Activated B cell treated with CpG ODN at 0.5 μM for 24 hours (primary cell): ENCODE results near the gene BSN. TPM values are rescaled to one million over a fixed set of nuclear protein-coding genes. Genes with fewer than 3 reads are reported as not detected.

Experiments used
- ATAC-seq: fragments of 200-7000 bp; cut with Tn5 transposase; one replicate; pipeline ENCODE4 v1.10.0; 2021; ENCODE audit warnings: low read depth, mild to moderate bottlenecking, moderate library complexity
- CTCF ChIA-PET: fragments of 350-600 bp; sonication (Branson Sonifier 250); formaldehyde crosslinking; loops from one replicate; lab custom pipeline; 2021; ENCODE audit warnings: antibody characterized with exemption; lab: Charles Lee
- POLR2A ChIA-PET: fragments of 350-600 bp; sonication (Branson Sonifier 250); formaldehyde crosslinking; loops from one replicate; lab custom pipeline; 2021; ENCODE audit warnings: antibody characterized with exemption; lab: Charles Lee
- DNase-seq: peaks from one replicate; pipeline ENCODE4 v3.0.0; 2022
- H3K27ac Mint-ChIP-seq: one replicate; pipeline ENCODE4 v1.8.0; 2020; ENCODE audit warnings: mixed read lengths
- H3K27me3 Mint-ChIP-seq: one replicate; pipeline ENCODE4 v1.8.0; 2021; ENCODE audit warnings: mixed read lengths
- H3K36me3 Mint-ChIP-seq: one replicate; pipeline ENCODE4 v1.8.0; 2021; ENCODE audit warnings: low read depth, mixed read lengths
- H3K4me1 Mint-ChIP-seq: one replicate; pipeline ENCODE4 v1.8.0; 2021; ENCODE audit warnings: mixed read lengths
- H3K4me3 Mint-ChIP-seq: one replicate; pipeline ENCODE4 v1.8.0; 2020; ENCODE audit warnings: mild to moderate bottlenecking, mixed read lengths
- H3K9me3 Mint-ChIP-seq: one replicate; pipeline ENCODE4 v1.8.0; 2020; ENCODE audit warnings: mixed read lengths
- intact Hi-C: fragments of 100-400 bp; cut with micrococcal nuclease; formaldehyde crosslinking; loops from one replicate; pipeline ENCODE4 v1.15.1; 2024
- total RNA-seq: library from RNA; stranded (reverse); gene quantifications from 2 replicates; pipeline ENCODE4 v1.2.3, GENCODE V29; 2022
- TF ChIP-seq, protein P1 (sequence below): fragments of 200-600 bp; IDR thresholded peaks from one replicate; pipeline ENCODE4 v1.8.0; 2022; ENCODE audit warnings: antibody characterized with exemption, mild to moderate bottlenecking

The BSN gene
- total RNA-seq, 1 donor from 2014 or later: 0.69 TPM

- TF ChIP-seq, protein P1, sequence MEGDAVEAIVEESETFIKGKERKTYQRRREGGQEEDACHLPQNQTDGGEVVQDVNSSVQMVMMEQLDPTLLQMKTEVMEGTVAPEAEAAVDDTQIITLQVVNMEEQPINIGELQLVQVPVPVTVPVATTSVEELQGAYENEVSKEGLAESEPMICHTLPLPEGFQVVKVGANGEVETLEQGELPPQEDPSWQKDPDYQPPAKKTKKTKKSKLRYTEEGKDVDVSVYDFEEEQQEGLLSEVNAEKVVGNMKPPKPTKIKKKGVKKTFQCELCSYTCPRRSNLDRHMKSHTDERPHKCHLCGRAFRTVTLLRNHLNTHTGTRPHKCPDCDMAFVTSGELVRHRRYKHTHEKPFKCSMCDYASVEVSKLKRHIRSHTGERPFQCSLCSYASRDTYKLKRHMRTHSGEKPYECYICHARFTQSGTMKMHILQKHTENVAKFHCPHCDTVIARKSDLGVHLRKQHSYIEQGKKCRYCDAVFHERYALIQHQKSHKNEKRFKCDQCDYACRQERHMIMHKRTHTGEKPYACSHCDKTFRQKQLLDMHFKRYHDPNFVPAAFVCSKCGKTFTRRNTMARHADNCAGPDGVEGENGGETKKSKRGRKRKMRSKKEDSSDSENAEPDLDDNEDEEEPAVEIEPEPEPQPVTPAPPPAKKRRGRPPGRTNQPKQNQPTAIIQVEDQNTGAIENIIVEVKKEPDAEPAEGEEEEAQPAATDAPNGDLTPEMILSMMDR: no peak
- peaks cover 11% of the 10 kb centered on the region for H3K27me3 Mint-ChIP-seq
- no peaks in the 10 kb centered on the region for H3K4me1 Mint-ChIP-seq
- no peak overlapping the region for H3K27ac Mint-ChIP-seq
- no peak overlapping the region for H3K4me3 Mint-ChIP-seq
- POLR2A ChIA-PET: no interaction called here
- DNase-seq: no peak
- H3K36me3 Mint-ChIP-seq: no peaks in the 10 kb centered on the region
- intact Hi-C loops: no loop called here
- CTCF ChIA-PET: no interaction called here
- peaks cover 7% of the 10 kb centered on the region for H3K9me3 Mint-ChIP-seq
- no peak for ATAC-seq
These were observed 73.4 kb downstream of the BSN start for GRCh38 chr3:49627634-49628033.

- Mint-ChIP-seq H3K9me3 (peaks cover 7% of the 10 kb centered on the region), H3K36me3 (no peaks in the 10 kb centered on the region), H3K27ac (no peak overlapping the region), H3K4me1 (no peaks in the 10 kb centered on the region), H3K4me3 (no peak overlapping the region), H3K27me3 (peaks cover 13% of the 10 kb centered on the region)
- ChIA-PET POLR2A (no interaction called here), CTCF (no interaction called here)
- intact Hi-C loops: no loop called here
- DNase-seq (no peak), ATAC-seq (no peak)
- TF ChIP-seq, protein P1: no peak
These were observed 74.0 kb downstream of the BSN start for GRCh38 chr3:49628249-49628648.

DNA sequence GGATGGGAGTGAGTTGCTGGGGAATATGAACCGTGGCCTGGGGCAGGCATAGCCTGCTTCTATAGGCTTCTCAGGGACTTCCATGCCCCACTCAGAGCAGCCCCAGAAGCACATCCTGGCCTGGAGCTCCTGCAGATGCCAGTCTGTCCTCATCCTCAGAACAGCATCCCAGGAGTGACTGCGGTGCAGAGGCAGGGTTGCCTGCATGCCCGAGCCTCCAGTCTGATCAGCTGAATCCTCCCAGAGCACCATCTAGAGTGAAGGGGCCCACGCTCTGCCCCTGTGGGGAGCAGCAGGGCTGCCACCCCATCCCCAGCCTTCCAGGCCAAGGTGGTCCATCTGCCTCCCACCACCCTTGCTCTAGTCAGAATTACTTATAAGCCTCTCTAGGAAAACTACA lies 75.2 kb downstream of the BSN start:
- no peak overlapping the region for H3K27ac Mint-ChIP-seq
- peaks cover 7% of the 10 kb centered on the region for H3K9me3 Mint-ChIP-seq
- DNase-seq: no peak
- CTCF ChIA-PET: no interaction called here
- POLR2A ChIA-PET: no interaction called here
- intact Hi-C loops: no loop called here
- peaks cover 13% of the 10 kb centered on the region for H3K27me3 Mint-ChIP-seq
- no peaks in the 10 kb centered on the region for H3K4me1 Mint-ChIP-seq
- H3K36me3 Mint-ChIP-seq: no peaks in the 10 kb centered on the region
- no peak for ATAC-seq
- H3K4me3 Mint-ChIP-seq: no peak overlapping the region
- TF ChIP-seq, protein P1: no peak

GRCh38 chr3:49629866-49630265 lies 75.6 kb downstream of the BSN start:
- POLR2A ChIA-PET: no interaction called here
- Mint-ChIP-seq H3K9me3 (peaks cover 7% of the 10 kb centered on the region), H3K4me3 (no peak overlapping the region), H3K36me3 (no peaks in the 10 kb centered on the region), H3K27ac (no peak overlapping the region), H3K4me1 (no peaks in the 10 kb centered on the region), H3K27me3 (peaks cover 13% of the 10 kb centered on the region)
- ATAC-seq (no peak), DNase-seq (no peak)
- CTCF ChIA-PET: no interaction called here
- intact Hi-C loops: no loop called here
- TF ChIP-seq, protein P1: no peak

DNA sequence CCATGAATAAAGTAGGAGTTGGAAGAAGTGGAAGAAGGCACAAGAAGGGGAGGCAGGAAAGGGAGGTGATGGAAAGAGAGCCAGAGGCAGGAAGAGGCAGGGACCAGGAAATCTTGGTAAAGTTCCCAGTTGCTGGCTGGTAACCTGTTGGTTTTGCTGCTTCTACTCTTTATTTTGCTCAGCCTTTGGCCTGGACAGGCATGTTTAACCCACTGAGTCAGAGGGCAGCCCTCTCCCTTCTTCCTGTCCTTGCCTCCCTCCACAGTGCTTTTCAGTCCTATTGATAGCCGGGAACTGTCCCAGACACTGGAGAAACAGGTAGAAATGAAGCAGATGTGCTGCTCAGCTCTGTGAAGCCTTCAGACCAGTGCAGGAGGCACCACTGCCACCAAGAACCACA lies 76.5 kb downstream of the BSN start:
- Mint-ChIP-seq H3K36me3 (no peaks in the 10 kb centered on the region), H3K27ac (no peak overlapping the region), H3K9me3 (peaks cover 7% of the 10 kb centered on the region), H3K27me3 (peaks cover 13% of the 10 kb centered on the region), H3K4me3 (no peak overlapping the region), H3K4me1 (no peaks in the 10 kb centered on the region)
- no peak for DNase-seq
- POLR2A ChIA-PET: no interaction called here
- CTCF ChIA-PET: no interaction called here
- TF ChIP-seq, protein P1: no peak
- ATAC-seq: no peak
- intact Hi-C loops: no loop called here
